ENCODE results near the gene XYLT2. TPM values are rescaled to one million over a fixed set of nuclear protein-coding genes. Genes with fewer than 3 reads are reported as not detected.

Gene XYLT2
- total RNA-seq, 1 experiment from 2014 or later = 39.7 TPM

DNA sequence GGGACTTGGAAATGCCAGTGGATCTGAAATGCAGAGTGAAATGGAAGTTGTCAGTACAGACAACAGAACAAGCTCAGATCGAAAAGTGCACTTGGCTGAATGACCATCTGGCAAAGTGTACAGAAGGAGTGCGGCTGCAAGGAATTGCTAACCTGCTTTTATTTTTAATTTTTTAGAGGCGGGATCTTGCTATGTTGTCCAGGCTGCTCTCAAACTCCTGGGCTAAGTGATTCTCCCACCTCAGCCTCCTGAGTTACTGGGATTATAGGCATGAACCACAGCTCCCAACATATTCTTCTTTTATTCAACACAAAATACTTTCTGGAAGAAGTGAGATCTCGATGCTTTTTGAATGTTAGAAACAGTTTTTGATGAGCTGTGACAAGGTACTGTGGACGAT, 47.8 kb downstream of the XYLT2 start:
- DNase-seq (ENCODE audit: low spot score) (no peak), ATAC-seq (no peak)
- Mint-ChIP-seq H3K27me3 (ENCODE audit: low read depth) (peaks cover 3% of the 10 kb centered on the region; the same call in 1 of the 2 replicates), H3K4me1 (peaks cover 10% of the 10 kb centered on the region), H3K27ac (no peak overlapping the region), H3K4me3 (no peak overlapping the region), H3K9me3 (peaks cover 4% of the 10 kb centered on the region), H3K36me3 (peaks cover 58% of the 10 kb centered on the region)
- CTCF ChIA-PET = no interaction called here
- POLR2A ChIA-PET = no interaction called here
- no peak for TF ChIP-seq MAX (CRISPR knock-in tag; IDR thresholded peaks at IDR 0.05)
- no peak for TF ChIP-seq ATF6 (CRISPR knock-in tag; IDR thresholded peaks at IDR 0.05)
- no peak for TF ChIP-seq FOXJ3 (CRISPR knock-in tag; IDR thresholded peaks at IDR 0.05; ENCODE audit: borderline replicate concordance)
- no peak for TF ChIP-seq ZNF317 (CRISPR knock-in tag; IDR thresholded peaks at IDR 0.05; ENCODE audit: borderline replicate concordance, low read depth)
- TF ChIP-seq HMGXB4 (CRISPR knock-in tag; IDR thresholded peaks at IDR 0.05) = no peak
- no peak for TF ChIP-seq FOXP1 (CRISPR knock-in tag; IDR thresholded peaks at IDR 0.05; ENCODE audit: borderline replicate concordance)
- no peak for TF ChIP-seq ZNF232 (CRISPR knock-in tag; IDR thresholded peaks at IDR 0.05)
- TF ChIP-seq NR3C1 (CRISPR knock-in tag; conservative IDR thresholded peaks at IDR 0.05; ENCODE audit: low read depth) = no peak
- no peak for TF ChIP-seq SMAD3 (CRISPR knock-in tag; IDR thresholded peaks at IDR 0.05; ENCODE audit: borderline replicate concordance)
- TF ChIP-seq ZNF512 (CRISPR knock-in tag; IDR thresholded peaks at IDR 0.05; ENCODE audit: borderline replicate concordance) = no peak
- TF ChIP-seq NR2C2 (CRISPR knock-in tag; IDR thresholded peaks at IDR 0.05) = no peak
- no peak for TF ChIP-seq AFF4 (CRISPR knock-in tag; IDR thresholded peaks at IDR 0.05; ENCODE audit: borderline replicate concordance)

DNA sequence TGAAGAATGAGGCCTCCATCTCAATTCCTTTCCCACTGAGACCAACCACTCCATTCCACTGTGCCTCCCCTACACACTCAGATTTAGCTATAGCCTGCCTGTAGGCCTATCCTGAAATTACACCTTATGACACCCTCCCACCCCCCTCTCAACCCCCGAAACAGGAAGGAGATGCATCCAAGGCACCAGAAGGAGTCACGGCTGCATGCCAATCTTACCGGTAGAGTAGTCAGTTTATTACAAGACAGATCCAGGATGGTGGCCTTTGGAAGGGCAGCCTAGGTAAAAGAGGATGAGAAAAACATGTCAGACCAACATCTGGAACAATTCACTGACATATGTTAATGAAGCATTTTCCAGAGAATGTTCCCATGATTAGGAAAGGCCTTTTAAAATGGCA, 48.8 kb downstream of the XYLT2 start:
- DNase-seq (ENCODE audit: low spot score) (no peak), ATAC-seq (no peak)
- Mint-ChIP-seq H3K4me3 (no peak overlapping the region), H3K36me3 (peaks cover 59% of the 10 kb centered on the region), H3K27ac (no peak overlapping the region), H3K4me1 (peaks cover 10% of the 10 kb centered on the region), H3K27me3 (ENCODE audit: low read depth) (peaks cover 3% of the 10 kb centered on the region; the same call in 1 of the 2 replicates), H3K9me3 (peaks cover 12% of the 10 kb centered on the region)
- POLR2A ChIA-PET = no interaction called here
- no peak for TF ChIP-seq GABPB1 (CRISPR knock-in tag; IDR thresholded peaks at IDR 0.05)
- no peak for TF ChIP-seq NR2C2 (CRISPR knock-in tag; IDR thresholded peaks at IDR 0.05)
- TF ChIP-seq SOX15 (CRISPR knock-in tag; IDR thresholded peaks at IDR 0.05) = no peak
- no peak for TF ChIP-seq GRHL2 (CRISPR knock-in tag; IDR thresholded peaks at IDR 0.05; ENCODE audit: insufficient replicate concordance, severe bottlenecking)
- CTCF ChIA-PET = no interaction called here
